ENCODE results near the gene ZMYND10.

The ZMYND10 gene

DNA sequence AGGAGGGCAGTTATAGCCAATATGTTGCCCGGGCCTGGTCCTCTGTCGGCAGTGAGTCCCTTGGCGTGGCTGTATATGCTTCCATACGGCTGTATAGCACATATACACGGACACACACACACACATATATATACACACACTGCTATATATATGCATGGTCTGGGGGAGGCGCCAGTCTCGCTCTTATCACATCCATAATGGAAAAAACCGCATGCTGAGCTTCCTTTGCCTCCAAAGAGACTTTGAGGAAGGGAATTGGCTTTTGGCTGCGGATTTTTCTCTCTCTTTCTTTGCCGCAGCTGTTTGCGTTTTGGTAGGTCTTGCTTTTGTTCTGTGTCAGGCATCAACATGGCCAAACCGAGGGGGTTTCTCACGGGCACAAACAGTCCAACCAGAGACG is 25.1 kb upstream of the ZMYND10 start:
- DNase-seq, result no peak

DNA sequence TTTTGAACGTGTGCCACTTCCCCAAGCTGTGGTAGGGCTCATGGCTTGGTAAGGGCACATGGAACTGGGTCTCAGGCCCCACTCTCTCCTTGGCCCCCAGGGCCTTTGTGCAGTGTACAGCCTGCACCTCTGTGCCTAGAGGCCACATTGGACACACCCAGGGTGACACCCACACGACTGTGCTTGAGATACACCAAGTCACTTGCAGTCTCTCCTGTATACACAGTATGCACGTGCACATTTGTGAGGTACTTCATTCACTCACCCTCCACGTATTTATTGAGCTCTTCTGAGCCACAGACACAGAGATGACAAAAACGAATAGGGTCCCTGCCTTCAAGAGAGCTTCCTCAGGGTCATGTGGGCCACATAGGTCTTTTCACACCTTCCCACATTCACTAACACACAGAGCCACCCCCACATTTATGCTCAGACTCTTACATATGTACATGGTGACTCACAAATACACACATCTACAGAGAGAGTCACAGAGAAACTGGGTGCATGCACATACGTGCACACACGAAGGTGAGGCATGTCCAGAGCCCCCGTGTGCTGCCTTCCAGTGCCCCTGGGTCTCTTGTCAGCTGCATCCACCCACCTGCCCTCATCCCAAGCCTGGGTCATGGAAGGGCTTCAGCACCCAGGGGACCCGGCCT is 23.6 kb upstream of the ZMYND10 start:
- no peak for DNase-seq

DNA sequence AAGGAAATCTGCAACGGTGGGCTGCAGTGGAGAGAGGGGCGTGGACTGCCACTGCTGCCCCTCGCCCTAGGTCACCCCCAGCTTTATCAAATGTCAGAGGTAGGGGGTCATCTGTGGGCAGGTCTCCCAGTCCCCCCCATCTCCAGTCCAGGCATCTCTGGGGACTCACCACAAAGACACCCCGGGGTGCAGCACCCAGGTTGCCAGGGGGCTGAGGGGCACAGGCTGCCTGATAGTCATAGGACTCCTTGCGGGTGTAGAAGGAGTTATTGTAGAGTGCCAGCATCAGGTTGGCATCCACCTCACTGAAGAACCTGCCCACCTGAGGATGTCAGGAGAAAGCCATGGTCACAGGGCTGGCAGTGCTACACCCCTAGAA is 20.3 kb upstream of the ZMYND10 start:
- DNase-seq, result no peak

DNA sequence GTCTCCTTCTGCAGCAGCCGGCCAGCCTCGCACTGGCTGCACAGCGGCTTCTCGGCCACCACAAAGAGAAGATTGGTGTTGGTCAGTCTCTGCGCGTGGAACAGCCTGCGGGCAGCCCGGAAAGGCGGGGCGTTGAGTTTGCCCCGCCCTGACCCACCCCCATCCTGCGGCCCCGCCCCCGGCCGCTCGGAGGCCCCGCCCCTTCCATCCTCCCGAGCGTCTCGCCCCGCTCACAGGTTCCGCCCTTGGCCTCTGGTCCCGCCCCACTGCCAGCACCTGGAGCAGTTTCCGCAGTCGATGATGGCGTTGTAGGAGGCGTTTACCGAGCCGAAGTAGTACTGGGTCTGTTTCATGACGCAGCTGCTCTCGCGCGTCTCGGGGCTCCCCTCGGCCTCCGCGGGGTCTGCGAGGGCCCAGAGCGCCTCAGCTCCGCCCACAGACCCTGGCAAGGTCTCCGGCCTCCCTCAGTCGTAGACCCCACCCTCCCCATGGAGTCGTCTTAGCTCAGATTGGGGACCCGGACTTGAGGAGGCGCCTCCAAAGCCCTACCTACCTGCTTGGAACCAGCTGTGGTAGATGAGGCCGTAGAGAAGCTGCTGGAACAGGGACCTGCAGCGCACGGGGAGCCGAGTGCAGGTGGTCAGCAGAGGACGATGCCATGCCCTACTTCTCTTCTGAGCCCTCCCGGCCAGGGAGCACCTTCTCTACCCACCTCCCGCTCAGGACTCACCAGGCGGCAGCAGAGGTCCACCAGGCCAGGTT is 19.7 kb upstream of the ZMYND10 start:
- DNase-seq, result peak; percentile 97

DNA sequence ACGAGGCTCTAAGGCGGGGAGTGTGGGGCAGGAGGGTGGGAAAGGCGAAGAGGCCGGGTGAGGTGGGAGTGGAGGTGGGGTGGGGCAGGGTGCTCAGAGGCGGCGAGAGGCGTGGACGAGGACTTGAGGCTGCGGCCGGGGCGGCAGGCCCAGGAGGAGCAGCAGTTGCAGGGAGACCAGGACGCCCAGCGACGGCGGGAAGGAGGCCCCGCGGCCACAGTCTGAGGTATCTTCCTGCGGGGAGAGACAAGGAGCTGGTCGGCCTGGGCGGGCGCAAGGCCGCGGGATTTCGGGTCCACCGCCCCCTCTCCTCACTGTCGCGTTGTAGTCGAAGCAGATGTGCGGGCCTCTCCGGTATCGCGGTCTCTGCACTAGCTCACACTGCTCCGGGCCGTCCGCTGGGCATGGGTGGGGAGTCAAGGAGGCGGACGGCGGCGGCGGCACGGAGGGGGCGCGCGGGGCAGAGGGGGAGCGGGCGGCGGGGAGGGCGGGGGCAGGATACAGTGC is 19.1 kb upstream of the ZMYND10 start:
- DNase-seq, result no peak

DNA sequence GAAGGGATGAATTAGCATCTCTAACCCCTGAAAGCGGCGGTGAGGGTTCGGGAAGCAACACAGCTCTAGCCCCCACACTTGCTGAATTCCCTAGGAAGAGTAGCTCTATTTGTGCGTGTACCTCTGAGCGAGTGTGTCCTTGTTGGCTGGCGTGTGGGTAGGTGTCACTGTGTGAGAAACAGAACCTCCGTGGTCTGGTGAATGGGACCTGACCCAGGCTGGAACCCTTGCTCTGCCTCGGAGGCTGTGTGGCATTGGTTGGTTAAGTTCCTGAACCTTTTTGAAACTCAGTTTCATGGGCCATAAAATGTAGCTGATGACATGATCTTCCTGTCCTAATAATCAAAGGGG is 14.2 kb upstream of the ZMYND10 start:
- no peak for DNase-seq

DNA sequence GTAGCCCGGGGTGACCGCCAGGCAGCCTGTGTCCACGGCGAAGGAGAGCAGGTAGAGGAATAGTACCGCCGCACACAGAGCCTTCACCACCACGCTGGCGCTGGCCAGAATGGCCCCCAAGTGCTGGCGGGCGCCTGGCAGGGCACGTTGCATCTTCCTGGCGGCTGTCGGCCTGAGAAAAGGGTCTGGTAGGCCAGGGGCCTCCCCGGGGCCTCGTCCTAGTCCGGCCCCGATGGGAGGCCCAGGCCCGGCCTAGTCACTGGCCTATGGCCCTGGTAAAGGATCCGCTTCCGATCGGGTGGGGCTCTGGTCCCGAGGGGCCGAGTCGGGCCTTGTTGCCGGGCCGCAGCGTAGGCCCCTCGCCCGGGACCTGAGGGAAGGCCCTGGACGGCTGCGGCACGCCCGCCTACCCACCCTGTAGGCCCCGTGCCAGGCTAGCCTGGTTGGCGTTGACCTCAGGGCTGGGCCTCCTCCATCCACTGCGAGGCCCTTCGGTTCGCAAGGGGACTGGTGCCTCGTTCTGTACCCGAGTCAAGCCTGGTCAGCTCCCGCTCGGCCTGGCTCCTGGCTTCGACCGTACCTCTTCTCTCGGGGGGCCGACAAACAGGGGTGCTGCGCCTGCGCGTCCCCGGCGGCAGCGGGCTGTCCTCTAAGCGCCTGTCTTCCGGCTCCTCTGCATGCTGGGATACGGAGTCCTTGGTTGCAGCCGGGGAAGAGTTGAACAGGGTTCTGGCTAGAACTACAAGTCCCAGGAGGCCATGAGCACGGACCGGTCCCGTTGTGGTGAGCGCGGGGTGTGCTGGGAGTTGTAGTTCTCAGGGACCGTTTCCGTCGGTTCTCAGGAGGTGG is 13.6 kb upstream of the ZMYND10 start, which contains the start of gene TMEM115:
TSS of gene TMEM115 (minus strand) at position 611 of the 849 bp plus-strand sequence. CDS start at position 153, 458 bp downstream.
- DNase-seq, result peak; percentile 97

DNA sequence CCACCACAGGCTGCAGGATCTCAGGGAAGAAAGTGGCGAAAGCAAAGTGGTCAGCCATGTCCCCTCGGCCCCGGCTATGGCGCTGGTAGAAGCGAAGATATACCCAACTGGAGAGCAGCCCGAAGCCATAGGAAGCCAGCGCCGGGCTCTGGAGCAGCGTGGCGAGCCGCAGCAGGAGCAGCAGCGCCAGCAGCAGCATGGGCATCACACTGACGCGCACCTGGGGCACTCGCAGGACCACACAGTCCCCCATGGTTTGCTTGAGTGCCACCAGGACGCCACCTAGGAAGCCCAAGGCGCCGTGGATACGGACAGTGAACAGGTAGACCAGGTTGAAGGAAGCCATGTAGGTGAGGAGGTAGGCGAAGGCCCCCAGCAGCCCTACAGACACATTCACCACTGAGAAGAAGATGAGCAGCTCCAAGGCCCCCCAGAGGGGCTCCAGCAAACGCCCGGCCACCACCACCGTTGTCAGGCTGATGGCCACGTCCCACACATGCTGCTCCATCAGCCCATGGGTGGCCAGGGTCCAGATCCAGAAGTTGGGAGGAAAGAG is 12.9 kb upstream of the ZMYND10 start:
- no peak for DNase-seq

DNA sequence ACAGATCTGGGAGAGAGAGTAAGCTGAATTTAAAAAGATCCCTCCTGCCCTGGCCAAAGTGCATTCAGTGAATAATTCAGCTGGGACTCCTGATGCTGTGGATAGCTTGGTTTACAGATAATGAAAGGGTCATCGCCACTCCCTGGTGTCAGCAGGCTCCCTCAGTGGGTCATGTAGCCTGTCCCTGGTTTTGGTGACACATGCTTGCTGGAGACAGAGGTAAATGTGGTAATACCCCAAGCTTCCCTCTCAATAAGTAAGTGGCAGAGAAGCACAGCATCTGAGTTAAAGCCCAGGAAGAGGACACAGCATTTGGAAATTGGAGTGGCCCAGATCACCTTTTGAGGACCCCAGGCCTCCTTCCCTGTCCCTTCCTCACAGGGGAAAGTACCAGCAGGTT is 11.9 kb upstream of the ZMYND10 start:
- no peak for DNase-seq

DNA sequence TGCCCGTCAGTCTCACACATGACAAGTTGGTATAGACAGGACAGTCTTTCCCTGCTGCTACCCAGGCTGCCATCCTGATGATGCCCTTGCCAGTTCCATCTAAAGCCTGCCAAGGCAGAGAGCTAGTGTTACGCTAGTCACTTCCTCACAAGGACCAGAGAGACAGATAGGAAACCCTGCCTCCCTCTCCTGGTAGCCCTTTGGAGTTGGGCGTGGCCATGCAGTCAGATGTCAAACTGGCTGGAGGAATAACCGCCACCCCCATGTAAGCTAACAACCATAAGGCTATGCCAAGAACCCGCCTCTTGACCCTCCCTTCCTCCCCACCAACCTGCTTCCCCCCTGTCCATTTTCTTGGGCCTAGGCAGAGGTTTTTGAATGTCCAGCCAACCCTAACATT is 11.0 kb upstream of the ZMYND10 start:
- no peak for DNase-seq

DNA sequence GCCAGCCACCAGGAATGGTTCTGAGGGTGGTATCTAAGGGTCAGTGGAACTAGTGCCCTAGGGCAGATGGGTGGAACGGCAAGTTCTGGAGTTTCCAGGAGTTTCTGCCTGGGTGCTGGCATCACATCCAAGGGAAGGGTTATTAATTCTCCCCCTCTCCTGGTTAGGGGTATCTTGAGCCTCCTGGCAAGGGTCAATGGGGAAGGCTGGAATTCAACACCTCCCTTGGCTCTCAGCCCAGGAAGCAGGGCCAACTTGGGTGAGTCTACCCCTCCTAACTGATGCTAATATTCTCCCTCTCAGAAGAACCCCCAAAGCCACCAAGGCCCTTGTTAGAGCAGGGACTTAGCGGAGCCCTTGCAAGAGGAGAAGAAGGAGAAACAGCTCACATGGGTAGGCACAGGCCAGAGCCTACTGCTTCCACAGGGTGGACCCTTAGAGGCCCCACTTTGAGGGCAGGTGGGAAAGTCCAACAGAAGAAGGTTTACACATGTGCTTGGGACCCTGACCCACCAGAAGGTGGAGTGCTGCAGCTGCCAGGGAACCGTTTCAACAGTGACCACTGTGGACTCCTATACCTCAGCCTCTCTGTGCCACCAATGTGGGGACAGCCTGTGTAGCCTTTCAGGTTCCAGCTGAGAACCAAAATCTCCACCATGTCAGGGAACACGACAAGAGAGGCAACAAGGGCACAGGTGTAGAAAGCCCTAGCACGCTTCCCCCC is 10.5 kb upstream of the ZMYND10 start:
- DNase-seq, result no peak

DNA sequence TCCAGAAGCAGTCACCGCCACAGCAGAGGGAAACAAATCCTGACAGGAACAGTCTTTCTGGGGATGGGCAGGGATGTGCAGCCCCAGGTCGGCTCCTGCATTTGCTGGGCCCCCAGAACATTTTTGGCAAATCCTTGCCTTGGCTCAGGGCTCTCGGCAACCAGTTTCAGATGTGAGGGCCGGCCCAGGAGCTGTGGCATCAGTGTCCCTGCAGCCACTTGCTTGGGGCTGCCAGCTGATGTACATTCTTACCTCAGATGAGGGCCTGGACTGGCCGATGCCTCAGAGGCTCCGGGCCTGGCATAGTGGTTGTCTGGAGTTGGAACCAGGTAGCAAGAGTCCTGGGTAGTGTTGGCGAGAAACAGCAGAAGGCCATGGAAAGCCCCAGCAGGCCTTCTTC is 9.3 kb upstream of the ZMYND10 start:
- DNase-seq, result no peak

DNA sequence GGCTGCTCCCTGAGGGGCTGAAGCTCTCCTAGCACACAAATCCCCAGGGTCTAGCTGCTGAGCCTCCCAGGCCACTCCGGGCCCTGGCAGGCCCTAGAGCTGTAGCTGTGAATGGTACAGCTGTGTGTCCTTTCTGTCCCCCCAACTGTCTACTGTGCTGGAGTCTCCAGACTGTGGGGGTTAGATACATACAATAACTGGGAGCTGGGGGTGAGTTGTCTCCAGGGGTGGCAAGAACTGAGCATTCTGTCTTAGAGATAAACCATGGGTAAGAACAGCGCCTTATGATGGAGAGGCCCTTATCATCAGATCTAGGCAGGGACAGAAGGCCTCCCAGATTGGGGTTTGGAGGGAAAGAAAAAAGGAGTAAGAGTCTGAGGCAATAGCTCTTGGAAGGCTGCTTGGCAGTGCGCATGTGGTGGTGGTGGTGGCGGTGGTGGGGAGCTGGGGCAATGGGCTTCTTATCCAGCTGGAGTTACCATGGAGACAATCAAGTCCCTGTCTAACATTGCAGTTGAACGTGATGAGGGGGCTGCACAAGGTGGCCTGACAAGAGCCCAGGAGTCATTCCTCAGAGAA is 8.7 kb upstream of the ZMYND10 start:
- no peak for DNase-seq

DNA sequence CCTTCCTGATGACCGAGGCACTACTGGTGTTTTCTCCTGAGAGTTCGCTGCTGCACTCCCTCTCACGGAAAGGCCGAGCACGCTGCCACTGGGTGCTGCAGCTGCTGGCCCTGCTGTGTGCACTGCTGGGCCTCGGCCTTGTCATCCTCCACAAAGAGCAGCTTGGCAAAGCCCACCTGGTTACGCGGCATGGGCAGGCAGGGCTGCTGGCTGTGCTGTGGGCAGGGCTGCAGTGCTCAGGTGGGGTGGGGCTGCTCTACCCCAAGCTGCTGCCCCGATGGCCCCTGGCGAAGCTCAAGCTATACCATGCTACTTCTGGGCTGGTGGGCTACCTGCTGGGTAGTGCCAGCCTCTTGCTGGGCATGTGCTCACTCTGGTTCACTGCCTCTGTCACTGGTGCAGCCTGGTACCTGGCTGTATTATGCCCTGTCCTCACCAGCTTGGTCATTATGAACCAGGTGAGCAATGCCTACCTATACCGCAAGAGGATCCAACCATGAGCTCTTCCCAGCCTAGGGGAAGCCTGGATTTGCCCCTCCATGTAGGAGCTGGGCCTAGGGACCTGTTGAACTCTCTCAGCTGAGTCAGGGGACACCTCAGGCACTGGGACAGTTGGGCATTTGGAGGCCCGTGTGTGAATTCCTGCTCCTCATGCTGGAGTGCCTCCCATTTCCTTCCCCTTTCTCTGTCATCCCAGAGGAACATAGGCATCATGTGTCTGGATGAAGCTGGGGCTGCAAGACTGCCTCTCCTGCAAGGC is 7.9 kb upstream of the ZMYND10 start:
- DNase-seq, result no peak

DNA sequence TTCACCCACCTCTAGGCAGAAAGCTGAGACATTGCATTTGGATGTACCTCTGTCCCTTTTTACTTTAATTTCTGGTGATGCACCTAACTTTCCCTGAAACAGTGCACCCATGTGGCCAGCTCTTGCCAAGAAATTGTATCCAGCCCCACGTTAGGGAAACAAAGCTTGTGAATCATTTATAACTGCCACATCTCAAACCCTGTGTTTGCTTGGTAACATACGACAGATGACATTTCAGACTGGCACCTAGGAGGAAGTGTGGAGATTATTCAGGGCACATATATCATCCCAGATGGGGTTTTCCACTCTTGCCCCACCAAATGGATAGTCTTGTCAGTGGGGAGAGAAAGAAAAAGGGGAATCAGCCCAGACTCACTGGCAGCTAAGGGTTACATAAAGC is 7.2 kb upstream of the ZMYND10 start:
- no peak for DNase-seq

DNA sequence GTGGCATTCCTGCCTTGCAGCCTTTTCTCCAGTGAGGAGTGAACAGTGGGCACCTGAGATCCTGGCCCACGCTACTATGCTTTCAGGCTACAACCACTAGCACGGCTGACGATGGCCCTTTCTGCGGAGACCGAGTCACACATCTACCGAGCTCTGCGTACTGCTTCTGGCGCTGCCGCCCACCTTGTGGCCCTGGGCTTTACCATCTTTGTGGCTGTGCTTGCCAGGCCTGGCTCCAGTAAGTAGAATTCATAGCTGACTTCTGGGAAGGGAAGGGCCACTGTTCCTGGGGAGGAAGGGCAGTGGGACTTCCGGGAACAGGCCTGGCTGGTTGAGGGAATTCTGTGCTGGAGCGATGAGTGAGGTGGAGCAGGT is 5.8 kb upstream of the ZMYND10 start:
- no peak for DNase-seq

DNA sequence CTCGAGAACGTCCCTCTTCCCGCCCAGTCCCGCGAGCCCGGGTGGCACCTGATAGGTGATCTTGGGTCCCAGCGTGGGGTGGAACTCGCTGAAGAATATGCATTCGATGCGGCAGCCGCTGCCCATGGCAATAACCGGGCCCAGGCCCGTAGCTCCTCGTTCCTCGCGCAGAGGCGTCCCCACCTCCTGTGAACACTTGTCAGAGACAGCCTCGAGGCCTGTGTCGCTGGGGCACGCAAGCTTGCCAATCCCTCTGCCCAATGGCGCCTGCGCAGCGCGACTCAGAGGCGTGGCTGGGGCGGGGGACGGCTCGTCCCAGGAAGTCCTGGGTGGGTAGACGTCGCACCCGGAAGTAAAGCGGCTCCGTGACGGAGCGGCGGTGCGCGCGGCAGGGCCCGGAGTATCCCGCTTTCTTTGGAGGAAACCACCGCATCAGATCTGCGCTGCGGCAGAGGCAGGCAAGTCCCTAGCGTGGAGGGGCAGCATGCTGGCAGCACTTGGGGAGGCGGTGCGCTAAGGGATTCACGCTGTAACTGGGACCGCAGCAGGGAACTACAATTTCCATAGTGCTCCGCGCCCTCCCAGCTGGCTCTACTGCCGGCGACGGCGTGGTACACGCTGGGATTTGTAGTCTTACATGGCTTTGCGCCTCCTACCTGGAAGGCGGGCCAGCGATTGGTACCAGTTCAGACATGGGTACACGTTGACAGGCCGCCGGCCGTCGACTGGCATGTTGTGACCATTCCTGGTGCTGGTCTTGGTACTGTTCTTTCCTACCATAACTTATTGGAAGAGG is 5.2 kb upstream of the ZMYND10 start, which contains the start of the genes CYB561D2 and NPRL2:
TSS of gene CYB561D2 (plus strand) at position 336 of the 796 bp plus-strand sequence. CDS start 572 bp downstream, outside the sequence.
TSS of gene NPRL2 (minus strand) at position 249 of the 796 bp plus-strand sequence. CDS start at position 126, 123 bp downstream.
- peak; percentile 99 for DNase-seq

DNA sequence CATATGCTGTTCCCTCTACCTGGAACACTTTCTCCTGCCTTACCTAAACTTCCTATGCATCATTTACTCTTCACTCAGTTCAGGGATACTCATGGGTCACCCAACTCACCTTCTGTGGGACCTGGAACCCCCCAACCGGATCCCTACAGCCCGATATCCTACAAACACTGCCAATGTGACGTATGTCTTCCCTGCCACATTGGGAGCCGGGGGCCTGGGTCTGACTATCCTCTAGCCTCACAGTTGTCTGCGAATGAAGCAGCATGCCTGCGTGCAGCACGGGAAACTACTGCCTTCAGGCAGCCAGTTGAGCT is 4.6 kb upstream of the ZMYND10 start:
- no peak for DNase-seq

DNA sequence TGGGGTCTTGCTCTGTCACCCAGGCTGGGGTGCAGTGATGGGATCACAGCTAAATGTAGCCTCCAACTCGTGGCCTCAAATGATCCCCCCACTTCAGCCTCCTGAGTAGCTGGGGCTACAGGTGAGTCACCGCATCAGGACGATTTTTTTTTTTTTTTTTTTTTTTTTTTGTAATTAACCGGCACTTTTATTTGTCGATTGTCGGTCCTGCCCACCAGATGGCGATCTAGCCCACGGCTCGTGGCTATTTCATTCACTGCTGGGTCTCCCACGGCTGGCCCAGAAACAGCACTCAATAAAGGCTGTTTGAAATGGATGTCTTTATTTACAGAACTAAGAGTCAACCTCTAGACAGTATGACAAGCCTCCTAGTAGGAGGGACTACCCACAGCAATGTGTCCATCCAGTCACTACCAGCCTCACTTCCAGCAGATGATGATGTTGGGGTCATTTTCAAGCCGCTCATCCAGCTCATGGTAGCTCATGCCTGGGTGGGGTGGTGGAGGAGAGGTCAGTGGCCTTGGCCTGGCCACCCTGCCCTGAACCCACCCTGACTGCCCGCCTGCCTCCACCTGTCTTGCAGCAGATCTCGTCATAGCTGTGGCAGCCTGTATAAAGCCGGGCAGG is 1.8 kb upstream of the ZMYND10 start:
- DNase-seq, result peak; percentile 81

DNA sequence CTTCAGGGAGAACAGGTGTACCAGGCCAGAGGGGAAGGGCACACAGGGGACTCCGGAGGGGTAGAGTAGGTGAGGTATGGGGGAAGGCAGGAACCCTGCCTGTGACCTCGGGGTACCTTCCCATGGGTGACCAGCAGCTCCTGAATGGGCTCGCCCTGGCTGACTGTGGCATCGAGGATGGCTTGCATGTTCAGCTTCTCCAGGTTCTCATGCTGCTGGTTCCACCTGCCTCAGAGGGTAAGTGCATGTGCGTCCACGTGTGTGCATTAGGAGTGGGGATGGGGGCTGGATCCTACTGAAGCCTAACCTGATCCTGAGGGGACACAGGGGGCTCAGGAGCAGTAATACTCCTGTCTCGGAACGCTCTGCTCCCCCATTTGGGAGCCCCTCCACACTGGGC is 524 bp downstream of the ZMYND10 start:
- no peak for DNase-seq
